Hepatocyte (in vitro differentiated cells): ENCODE results near the gene HEYL. TPM values are rescaled to one million over a fixed set of nuclear protein-coding genes. Genes with fewer than 3 reads are reported as not detected.

Experiments used
- DNase-seq: peaks from one replicate; pipeline ENCODE4 v3.0.0-alpha.2; 2016; ENCODE audit warnings: low spot score
- H2AFZ ChIP-seq: fragments of 200-600 bp; sonication (generic); 2 replicates; pipeline ENCODE4 v1.6.0; 2016; ENCODE audit warnings: antibody characterized with exemption, mild to moderate bottlenecking
- H3K27ac ChIP-seq: fragments of 200-600 bp; sonication (generic); 2 replicates; pipeline ENCODE4 v1.5.1; 2016; ENCODE audit warnings: mild to moderate bottlenecking
- H3K27me3 ChIP-seq: fragments of 200-600 bp; sonication (generic); 2 replicates; pipeline ENCODE4 v1.6.1; 2016
- H3K36me3 ChIP-seq: fragments of 200-600 bp; sonication (generic); replicated peaks from 2 replicates; pipeline ENCODE4 v1.5.1; 2016; ENCODE audit warnings: low read depth; ENCODE audit not compliant: insufficient read depth
- H3K4me1 ChIP-seq: fragments of 200-600 bp; sonication (generic); 2 replicates; pipeline ENCODE4 v1.5.1; 2016; ENCODE audit warnings: mild to moderate bottlenecking, moderate library complexity; ENCODE audit not compliant: insufficient read depth
- H3K4me2 ChIP-seq: fragments of 200-600 bp; sonication (generic); 2 replicates; pipeline ENCODE4 v1.6.0; 2016
- H3K4me3 ChIP-seq: fragments of 200-600 bp; sonication (generic); 2 replicates; pipeline ENCODE4 v1.5.1; 2016; ENCODE audit warnings: mild to moderate bottlenecking
- H3K79me2 ChIP-seq: fragments of 200-600 bp; sonication (generic); 2 replicates; pipeline ENCODE4 v1.6.0; 2017; ENCODE audit warnings: mild to moderate bottlenecking
- H3K9me2 ChIP-seq: fragments of 200-600 bp; sonication (generic); replicated peaks from 2 replicates; pipeline ENCODE4 v1.6.0; 2017; ENCODE audit warnings: mild to moderate bottlenecking; ENCODE audit not compliant: insufficient read depth
- H3K9me3 ChIP-seq: fragments of 200-600 bp; sonication (generic); 2 replicates; pipeline ENCODE4 v1.5.1; 2016; ENCODE audit warnings: low read depth, mild to moderate bottlenecking
- H4K20me1 ChIP-seq: fragments of 200-600 bp; sonication (generic); 2 replicates; pipeline ENCODE4 v1.6.0; 2016; ENCODE audit warnings: mild to moderate bottlenecking; ENCODE audit not compliant: insufficient read depth, poor library complexity, severe bottlenecking
- EZH2 ChIP-seq: fragments of 200-600 bp; sonication (generic); IDR thresholded peaks from 2 replicates; pipeline ENCODE4 v1.6.1; 2016; ENCODE audit warnings: antibody characterized with exemption, mild to moderate bottlenecking, borderline replicate concordance
- EZH2phosphoT487 ChIP-seq: fragments of 200-600 bp; sonication (generic); IDR thresholded peaks from one replicate; pipeline ENCODE4 v1.6.1; 2018; ENCODE audit warnings: antibody characterized with exemption, mild to moderate bottlenecking, low read depth, moderate library complexity; ENCODE audit not compliant: unreplicated experiment, severe bottlenecking
- WGBS: methylation state at CpG from one replicate; pipeline ENCODE4 v1.1.6; 2016; ENCODE audit warnings: low lambda C conversion rate; ENCODE audit errors: missing lambda C conversion rate; 5-methylcytosine and 5-hydroxymethylcytosine counted together
- polyA plus RNA-seq: library from polyadenylated mRNA; unstranded; fragments of >200 nt; fragmentation: Nextera tagmentation; extraction: Ambion mirVana; gene quantifications from 2 replicates; pipeline ENCODE4 v1.2.1, GENCODE V29; 2016
- total RNA-seq: library from RNA; depleted of rRNA; stranded (reverse); fragments of >200 nt; gene quantifications from 2 replicates; pipeline ENCODE4 v1.2.3, GENCODE V29; 2014
- TF ChIP-seq, protein P1 (sequence below): fragments of 200-600 bp; sonication (generic); IDR thresholded peaks from 2 replicates; pipeline ENCODE4 v1.5.1; 2016; ENCODE audit warnings: antibody characterized with exemption, mild to moderate bottlenecking; ENCODE audit not compliant: poor library complexity

HEYL gene
- total and polyA plus RNA-seq, 2 experiments from 2014 or later = 10.9 to 24.8 TPM

DNA sequence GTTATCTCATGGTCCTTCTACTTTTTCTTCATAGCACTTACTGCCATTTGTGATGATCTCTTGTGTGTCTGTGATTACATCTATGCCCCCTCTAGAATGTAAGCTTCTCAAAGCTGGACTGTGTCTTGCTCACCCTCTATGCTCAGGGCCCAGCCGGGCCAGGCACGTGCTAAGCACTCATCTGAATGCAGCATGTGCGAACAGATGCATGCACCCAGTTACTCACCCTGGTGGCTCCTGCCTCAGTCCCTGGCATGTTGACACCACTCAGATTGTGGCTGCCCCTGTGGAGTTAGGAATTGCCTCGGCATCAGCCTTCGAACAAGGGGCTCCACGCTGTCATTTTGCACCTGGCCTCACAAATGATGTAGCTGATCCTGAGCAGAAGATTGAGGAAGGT lies 43.3 kb downstream of the HEYL start:
- no peak overlapping the region for H3K27ac ChIP-seq
- H3K4me3 ChIP-seq = no peak overlapping the region
- H4K20me1 ChIP-seq = no peaks in the 10 kb centered on the region
- DNase-seq = no peak
- H2AFZ ChIP-seq = no peak overlapping the region
- H3K27me3 ChIP-seq = peaks cover 8% of the 10 kb centered on the region
- TF ChIP-seq EZH2phosphoT487 = no peak
- TF ChIP-seq, protein P1, sequence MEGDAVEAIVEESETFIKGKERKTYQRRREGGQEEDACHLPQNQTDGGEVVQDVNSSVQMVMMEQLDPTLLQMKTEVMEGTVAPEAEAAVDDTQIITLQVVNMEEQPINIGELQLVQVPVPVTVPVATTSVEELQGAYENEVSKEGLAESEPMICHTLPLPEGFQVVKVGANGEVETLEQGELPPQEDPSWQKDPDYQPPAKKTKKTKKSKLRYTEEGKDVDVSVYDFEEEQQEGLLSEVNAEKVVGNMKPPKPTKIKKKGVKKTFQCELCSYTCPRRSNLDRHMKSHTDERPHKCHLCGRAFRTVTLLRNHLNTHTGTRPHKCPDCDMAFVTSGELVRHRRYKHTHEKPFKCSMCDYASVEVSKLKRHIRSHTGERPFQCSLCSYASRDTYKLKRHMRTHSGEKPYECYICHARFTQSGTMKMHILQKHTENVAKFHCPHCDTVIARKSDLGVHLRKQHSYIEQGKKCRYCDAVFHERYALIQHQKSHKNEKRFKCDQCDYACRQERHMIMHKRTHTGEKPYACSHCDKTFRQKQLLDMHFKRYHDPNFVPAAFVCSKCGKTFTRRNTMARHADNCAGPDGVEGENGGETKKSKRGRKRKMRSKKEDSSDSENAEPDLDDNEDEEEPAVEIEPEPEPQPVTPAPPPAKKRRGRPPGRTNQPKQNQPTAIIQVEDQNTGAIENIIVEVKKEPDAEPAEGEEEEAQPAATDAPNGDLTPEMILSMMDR = no peak
- no peak for TF ChIP-seq EZH2
- H3K4me2 ChIP-seq = no peak overlapping the region
- no peaks in the 10 kb centered on the region for H3K79me2 ChIP-seq
- no peaks in the 10 kb centered on the region for H3K4me1 ChIP-seq
- no peaks in the 10 kb centered on the region for H3K9me3 ChIP-seq
- H3K9me2 ChIP-seq = no peaks in the 10 kb centered on the region
- WGBS = 81% methylated on average over 6 of the region's 6 CpGs
- H3K36me3 ChIP-seq = no peaks in the 10 kb centered on the region

DNA sequence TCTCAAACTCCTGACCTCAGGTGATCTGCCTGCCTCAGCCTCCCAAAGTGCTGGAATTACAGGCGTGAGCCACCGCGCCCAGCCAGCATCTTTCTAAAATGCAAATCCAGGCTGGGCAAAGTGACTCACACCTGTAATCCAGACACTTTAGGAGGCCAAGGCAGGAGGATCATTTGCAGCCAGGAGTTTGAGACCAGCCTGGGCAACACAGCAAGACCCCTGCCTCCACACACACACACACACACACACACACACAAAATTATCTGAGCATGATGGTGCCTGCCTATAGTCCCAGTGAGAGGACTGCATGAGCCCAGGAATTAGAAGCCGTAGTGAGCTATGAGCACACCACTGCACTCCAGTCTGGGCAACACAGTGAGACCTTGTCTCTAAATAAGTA lies 46.1 kb downstream of the HEYL start:
- Histone ChIP-seq H3K9me3 (no peaks in the 10 kb centered on the region), H3K27me3 (peaks cover 8% of the 10 kb centered on the region), H3K9me2 (no peaks in the 10 kb centered on the region), H4K20me1 (no peaks in the 10 kb centered on the region), H3K36me3 (no peaks in the 10 kb centered on the region), H3K4me1 (no peaks in the 10 kb centered on the region), H3K4me3 (no peak overlapping the region), H2AFZ (no peak overlapping the region), H3K4me2 (no peak overlapping the region), H3K27ac (no peak overlapping the region), H3K79me2 (no peaks in the 10 kb centered on the region)
- TF ChIP-seq, protein P1 = no peak
- TF ChIP-seq EZH2 = no peak
- no peak for TF ChIP-seq EZH2phosphoT487
- DNase-seq = no peak
- WGBS = 91% methylated on average over 4 of the region's 4 CpGs

DNA sequence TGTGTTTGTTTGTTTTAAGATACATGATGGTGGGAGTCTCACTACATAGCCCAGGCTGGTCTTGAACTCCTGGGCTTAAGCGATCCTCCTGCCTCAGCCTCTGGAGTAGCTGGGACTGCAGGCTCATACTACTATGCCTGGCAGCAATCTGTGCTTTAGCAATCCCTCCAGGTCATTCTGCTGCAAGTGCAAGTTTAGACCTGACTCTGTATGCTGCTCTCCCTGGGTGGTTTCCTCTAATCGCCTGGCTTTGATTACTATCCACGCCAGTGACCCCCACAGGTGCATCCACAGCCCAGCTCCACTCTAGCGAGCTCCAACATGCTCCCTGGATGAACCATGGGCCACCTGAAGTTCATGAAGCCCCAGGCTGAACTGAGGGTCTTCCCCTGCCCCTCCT lies 47.4 kb downstream of the HEYL start:
- Histone ChIP-seq H3K4me3 (no peak overlapping the region), H3K9me3 (no peaks in the 10 kb centered on the region), H3K27ac (no peak overlapping the region), H3K79me2 (no peaks in the 10 kb centered on the region), H3K4me1 (no peaks in the 10 kb centered on the region), H3K36me3 (no peaks in the 10 kb centered on the region), H3K27me3 (peaks cover 8% of the 10 kb centered on the region), H3K9me2 (no peaks in the 10 kb centered on the region), H2AFZ (no peak overlapping the region), H3K4me2 (no peak overlapping the region), H4K20me1 (no peaks in the 10 kb centered on the region)
- TF ChIP-seq EZH2 = no peak
- TF ChIP-seq, protein P1 = no peak
- TF ChIP-seq EZH2phosphoT487 = no peak
- DNase-seq = no peak
- whole genome bisulfite sequencing = 82% methylated on average over 4 of the region's 4 CpGs

DNA sequence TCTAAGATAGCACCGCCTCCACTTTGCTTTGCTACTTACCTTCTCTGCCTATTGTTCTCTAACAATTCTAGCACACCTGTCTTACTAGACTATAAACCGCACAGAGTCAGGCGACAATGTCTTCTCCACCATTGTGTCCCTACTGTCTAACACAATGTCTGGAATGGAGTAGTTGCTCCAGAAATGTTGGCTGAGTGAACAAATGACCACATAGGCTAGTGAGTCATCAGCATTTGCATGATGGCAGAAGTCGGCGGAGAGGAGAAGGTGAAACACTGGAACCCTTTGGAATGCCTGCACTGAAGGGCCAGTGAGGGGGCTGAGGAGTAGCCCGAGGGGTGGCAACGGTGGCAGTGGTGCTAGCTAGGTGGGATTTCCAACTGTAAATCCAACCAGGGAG lies 48.9 kb downstream of the HEYL start:
- H3K27me3 ChIP-seq = peaks cover 5% of the 10 kb centered on the region
- H3K4me1 ChIP-seq = no peaks in the 10 kb centered on the region
- H3K36me3 ChIP-seq = no peaks in the 10 kb centered on the region
- no peaks in the 10 kb centered on the region for H3K9me3 ChIP-seq
- H3K9me2 ChIP-seq = no peaks in the 10 kb centered on the region
- H3K4me3 ChIP-seq = no peak overlapping the region
- DNase-seq = no peak
- TF ChIP-seq, protein P1 = no peak
- TF ChIP-seq EZH2phosphoT487 (no peak), EZH2 (no peak)
- WGBS = 82% methylated on average over 7 of the region's 7 CpGs
- H3K27ac ChIP-seq = no peak overlapping the region
- H3K4me2 ChIP-seq = no peak overlapping the region
- H2AFZ ChIP-seq = no peak overlapping the region
- no peaks in the 10 kb centered on the region for H3K79me2 ChIP-seq
- no peaks in the 10 kb centered on the region for H4K20me1 ChIP-seq
